Astrocyte (in vitro differentiated cells and primary cell): ENCODE measurements around the gene MICALL2.

Experiments used
- EZH2 ChIP-seq: IDR thresholded peaks from 2 replicates; pipeline ENCODE4 v1.6.1; 2012; ENCODE audit warnings: mild to moderate bottlenecking, low read length, inconsistent platforms; ENCODE audit not compliant: insufficient read depth
- TF ChIP-seq, protein P1 (sequence below): IDR thresholded peaks from 2 replicates; pipeline ENCODE4 v1.5.1; 2011; ENCODE audit warnings: low read depth, mild to moderate bottlenecking, inconsistent platforms, low read length, moderate library complexity; ENCODE audit not compliant: insufficient read depth

GRCh38 chr7:1476859-1477258 is 17.6 kb upstream of the MICALL2 start:
- TF ChIP-seq, protein P1, sequence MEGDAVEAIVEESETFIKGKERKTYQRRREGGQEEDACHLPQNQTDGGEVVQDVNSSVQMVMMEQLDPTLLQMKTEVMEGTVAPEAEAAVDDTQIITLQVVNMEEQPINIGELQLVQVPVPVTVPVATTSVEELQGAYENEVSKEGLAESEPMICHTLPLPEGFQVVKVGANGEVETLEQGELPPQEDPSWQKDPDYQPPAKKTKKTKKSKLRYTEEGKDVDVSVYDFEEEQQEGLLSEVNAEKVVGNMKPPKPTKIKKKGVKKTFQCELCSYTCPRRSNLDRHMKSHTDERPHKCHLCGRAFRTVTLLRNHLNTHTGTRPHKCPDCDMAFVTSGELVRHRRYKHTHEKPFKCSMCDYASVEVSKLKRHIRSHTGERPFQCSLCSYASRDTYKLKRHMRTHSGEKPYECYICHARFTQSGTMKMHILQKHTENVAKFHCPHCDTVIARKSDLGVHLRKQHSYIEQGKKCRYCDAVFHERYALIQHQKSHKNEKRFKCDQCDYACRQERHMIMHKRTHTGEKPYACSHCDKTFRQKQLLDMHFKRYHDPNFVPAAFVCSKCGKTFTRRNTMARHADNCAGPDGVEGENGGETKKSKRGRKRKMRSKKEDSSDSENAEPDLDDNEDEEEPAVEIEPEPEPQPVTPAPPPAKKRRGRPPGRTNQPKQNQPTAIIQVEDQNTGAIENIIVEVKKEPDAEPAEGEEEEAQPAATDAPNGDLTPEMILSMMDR, result no peak
- no peak for TF ChIP-seq EZH2
